Gastroesophageal sphincter (tissue), 4 donors: Measurements from ENCODE around the gene CEACAM5. TPM values are rescaled to one million over a fixed set of nuclear protein-coding genes. Genes with fewer than 3 reads are reported as not detected.
A peak's percentile ranks its signal among the peaks of the same experiment; 100 is the strongest.
"Not testable (repeated sequence)": the region's sequence is repeated elsewhere in the genome, so short reads cannot be mapped to it uniquely, and the experiment has no call there.

ENCODE experiments used
- ATAC-seq: fragments of 150-250 bp; one replicate; pipeline ENCODE4 v1.9.1; 2016; ENCODE audit warnings: mild to moderate bottlenecking, moderate library complexity
- H3K27ac ChIP-seq, 4 donors: fragments of 200-600 bp; sonication (generic) in 3 of 4; 1 replicate in 3 of 4; 2 replicates in 1 of 4; pipeline ENCODE4 v1.5.1; 2016 to 2019
- H3K27me3 ChIP-seq: fragments of 200-600 bp; sonication (generic); one replicate; pipeline ENCODE4 v1.5.1; 2019
- H3K36me3 ChIP-seq, 2 donors: fragments of 200-600 bp; sonication (generic); one replicate each; pipeline ENCODE4 v1.5.1; 2019; ENCODE audit warnings: control low read depth in 1 of 2
- H3K4me1 ChIP-seq, 3 donors: fragments of 200-600 bp; sonication (generic); 1 replicate in 2 of 3; 2 replicates in 1 of 3; pipeline ENCODE4 v1.5.1; 2016 to 2019; ENCODE audit warnings: control low read depth in 2 of 3
- H3K4me3 ChIP-seq, 2 donors: fragments of 200-600 bp; sonication (generic); one replicate each; pipeline ENCODE4 v1.5.1; 2019; ENCODE audit warnings: mild to moderate bottlenecking in 1 of 2, moderate library complexity in 1 of 2
- H3K9me3 ChIP-seq, 3 donors: fragments of 200-600 bp; sonication (generic); one replicate each; pipeline ENCODE4 v1.5.1; 2017 to 2019; ENCODE audit warnings: control low read depth in 2 of 3
- EP300 ChIP-seq: sonication (generic); formaldehyde crosslinking; IDR thresholded peaks from one replicate; pipeline ENCODE4 v1.6.1; 2017; ENCODE audit warnings: antibody characterized with exemption, mild to moderate bottlenecking
- POLR2A ChIP-seq, 2 donors: fragments of 450-650 bp; IDR thresholded peaks; one replicate each; pipeline ENCODE4 v1.6.1; 2017; ENCODE audit warnings: antibody characterized with exemption in 2 of 2, mild to moderate bottlenecking in 2 of 2, moderate library complexity in 1 of 2
- POLR2AphosphoS5 ChIP-seq: sonication (generic); formaldehyde crosslinking; IDR thresholded peaks from one replicate; pipeline ENCODE4 v1.6.1; 2017; ENCODE audit warnings: antibody characterized with exemption
- WGBS, 2 donors: methylation state at CpG; one replicate each; pipeline ENCODE4 v1.1.5; 2018; ENCODE audit warnings: low coverage in 1 of 2; 5-methylcytosine and 5-hydroxymethylcytosine counted together
- total RNA-seq, 4 donors: library from RNA; depleted of rRNA; stranded (reverse); fragments of >200 nt; gene quantifications; one replicate each; pipeline ENCODE4 v1.1.0, GENCODE V29; 2016
- TF ChIP-seq, protein P1 (sequence below), 4 experiments: fragments of 200-600 bp in 2 of 4; fragments of 450-650 bp in 2 of 4; sonication (generic) in 1 of 4; IDR thresholded peaks; one replicate each; pipeline ENCODE4 v1.5.1; 2017 to 2019; ENCODE audit warnings: antibody characterized with exemption in 4 of 4, mild to moderate bottlenecking in 2 of 4, moderate library complexity in 2 of 4

Gene CEACAM5
- total RNA-seq, 4 donors from 2014 or later, result 0.31 to 13.9 (median 0.31) TPM; not detected in 1

DNA sequence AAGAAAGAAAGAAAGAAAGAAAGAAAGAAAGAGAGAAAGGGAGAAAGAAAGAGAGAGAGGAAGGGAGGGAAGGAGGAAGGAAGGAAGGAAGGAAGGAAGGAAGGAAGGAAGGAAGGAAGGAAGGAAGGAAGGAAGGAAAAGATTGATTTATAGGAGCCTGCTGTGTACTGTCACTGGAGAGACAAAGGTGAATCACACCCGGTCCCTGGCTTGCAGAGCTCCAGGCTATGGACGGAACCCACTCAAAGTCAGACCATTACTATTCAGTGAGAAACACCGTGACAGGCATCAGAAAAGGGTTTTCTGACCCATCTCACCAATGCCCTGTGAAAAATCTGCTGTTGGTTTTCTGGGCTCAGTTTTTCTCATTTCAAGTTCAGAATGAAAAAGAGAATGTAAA is 39.6 kb downstream of the CEACAM5 start:
- ATAC-seq, result no peak
- TF ChIP-seq POLR2A (IDR thresholded peaks at IDR 0.05) (no peak), POLR2AphosphoS5 (no peak), EP300 (no peak)
- TF ChIP-seq, protein P1, sequence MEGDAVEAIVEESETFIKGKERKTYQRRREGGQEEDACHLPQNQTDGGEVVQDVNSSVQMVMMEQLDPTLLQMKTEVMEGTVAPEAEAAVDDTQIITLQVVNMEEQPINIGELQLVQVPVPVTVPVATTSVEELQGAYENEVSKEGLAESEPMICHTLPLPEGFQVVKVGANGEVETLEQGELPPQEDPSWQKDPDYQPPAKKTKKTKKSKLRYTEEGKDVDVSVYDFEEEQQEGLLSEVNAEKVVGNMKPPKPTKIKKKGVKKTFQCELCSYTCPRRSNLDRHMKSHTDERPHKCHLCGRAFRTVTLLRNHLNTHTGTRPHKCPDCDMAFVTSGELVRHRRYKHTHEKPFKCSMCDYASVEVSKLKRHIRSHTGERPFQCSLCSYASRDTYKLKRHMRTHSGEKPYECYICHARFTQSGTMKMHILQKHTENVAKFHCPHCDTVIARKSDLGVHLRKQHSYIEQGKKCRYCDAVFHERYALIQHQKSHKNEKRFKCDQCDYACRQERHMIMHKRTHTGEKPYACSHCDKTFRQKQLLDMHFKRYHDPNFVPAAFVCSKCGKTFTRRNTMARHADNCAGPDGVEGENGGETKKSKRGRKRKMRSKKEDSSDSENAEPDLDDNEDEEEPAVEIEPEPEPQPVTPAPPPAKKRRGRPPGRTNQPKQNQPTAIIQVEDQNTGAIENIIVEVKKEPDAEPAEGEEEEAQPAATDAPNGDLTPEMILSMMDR (IDR thresholded peaks at IDR 0.05), result no peak
- WGBS, 2 donors, result 47 to 65% methylated on average over 3 of the region's 3 CpGs
- Histone ChIP-seq H3K4me3 (no peak overlapping the region), H3K27me3 (peaks cover 65% of the 10 kb centered on the region), H3K9me3 (no peaks in the 10 kb centered on the region), H3K4me1 (no peaks in the 10 kb centered on the region), H3K27ac (no peak overlapping the region), H3K36me3 (no peaks in the 10 kb centered on the region)

DNA sequence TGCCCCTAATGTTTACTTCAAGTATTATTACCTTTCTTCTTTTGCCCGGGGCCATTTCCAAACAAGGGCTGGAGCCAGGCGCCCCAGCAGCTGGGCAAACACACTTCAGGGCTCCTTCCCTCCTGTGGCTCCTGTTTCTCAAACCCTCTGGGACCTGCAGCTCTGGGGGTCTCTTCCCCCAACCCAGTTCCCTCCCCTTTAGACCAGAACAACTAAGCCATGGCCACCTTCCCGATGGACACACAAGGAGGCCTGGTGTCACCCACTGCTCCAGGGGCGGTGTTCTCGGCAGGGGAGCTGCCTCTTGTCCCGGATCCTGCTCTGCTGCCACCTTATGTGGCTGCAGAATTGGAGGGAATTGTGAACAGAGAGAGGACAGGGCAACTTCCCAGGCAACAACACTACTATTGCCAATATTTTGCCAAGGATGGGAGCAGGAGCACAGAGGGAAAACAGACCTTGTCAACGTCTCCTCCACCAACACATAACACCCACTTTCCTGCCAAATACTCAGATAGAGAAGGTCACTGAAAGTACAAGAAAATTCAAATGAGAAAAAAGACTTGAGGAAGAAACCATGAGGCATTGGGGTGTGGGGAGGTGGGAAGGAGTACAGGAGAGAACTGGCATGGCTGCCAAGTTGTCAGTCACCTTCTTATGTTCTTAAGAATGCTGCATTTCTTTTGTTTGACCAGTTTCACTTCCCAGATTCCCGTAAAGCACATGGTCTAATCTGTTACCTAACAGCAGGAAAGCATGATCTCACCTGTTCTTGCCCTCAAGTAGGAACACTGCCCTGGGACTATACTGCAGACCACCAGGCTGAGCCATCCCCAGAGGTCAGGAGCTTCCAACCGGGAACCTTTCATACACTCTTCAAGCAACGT is 42.1 kb downstream of the CEACAM5 start:
- not testable (repeated sequence) for H3K36me3 ChIP-seq, ATAC-seq, H3K4me1 ChIP-seq, H3K9me3 ChIP-seq, H3K4me3 ChIP-seq, H3K27ac ChIP-seq
- 41 to 48% methylated on average over 4 of the region's 10 CpGs for WGBS, 2 donors
- peaks cover 64% of the 10 kb centered on the region for H3K27me3 ChIP-seq

DNA sequence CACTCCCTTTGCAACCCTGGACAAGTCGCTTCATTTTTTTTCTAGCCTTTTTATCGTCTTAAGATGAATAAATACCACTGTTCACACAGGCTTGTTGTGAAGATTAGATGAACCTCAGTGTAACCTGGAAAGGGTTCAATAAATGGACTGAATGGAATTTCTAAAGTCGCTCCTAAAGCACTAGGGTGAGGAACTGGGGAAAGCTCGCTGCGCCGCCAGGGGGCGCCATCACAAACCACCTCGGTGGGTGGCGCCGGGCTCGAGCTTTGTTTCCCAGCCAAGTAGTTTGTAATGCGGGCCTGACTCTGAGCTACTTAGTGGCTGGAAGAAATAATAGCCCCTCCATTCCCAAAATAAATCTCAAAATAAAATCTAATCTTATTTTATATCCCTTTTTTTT is 44.7 kb downstream of the CEACAM5 start:
- Histone ChIP-seq H3K27ac (no peak overlapping the region), H3K4me3 (no peak overlapping the region), H3K36me3 (no peaks in the 10 kb centered on the region), H3K4me1 (no peaks in the 10 kb centered on the region), H3K9me3 (no peaks in the 10 kb centered on the region), H3K27me3 (peaks cover 44% of the 10 kb centered on the region)
- TF ChIP-seq, protein P1 (IDR thresholded peaks at IDR 0.05), result peak in 2 of 4 experiments; percentile 25 to 63
- TF ChIP-seq EP300, result no peak
- no peak for ATAC-seq
- WGBS, 2 donors, result 4% methylated on average over 10 to 12 of the region's 12 CpGs

DNA sequence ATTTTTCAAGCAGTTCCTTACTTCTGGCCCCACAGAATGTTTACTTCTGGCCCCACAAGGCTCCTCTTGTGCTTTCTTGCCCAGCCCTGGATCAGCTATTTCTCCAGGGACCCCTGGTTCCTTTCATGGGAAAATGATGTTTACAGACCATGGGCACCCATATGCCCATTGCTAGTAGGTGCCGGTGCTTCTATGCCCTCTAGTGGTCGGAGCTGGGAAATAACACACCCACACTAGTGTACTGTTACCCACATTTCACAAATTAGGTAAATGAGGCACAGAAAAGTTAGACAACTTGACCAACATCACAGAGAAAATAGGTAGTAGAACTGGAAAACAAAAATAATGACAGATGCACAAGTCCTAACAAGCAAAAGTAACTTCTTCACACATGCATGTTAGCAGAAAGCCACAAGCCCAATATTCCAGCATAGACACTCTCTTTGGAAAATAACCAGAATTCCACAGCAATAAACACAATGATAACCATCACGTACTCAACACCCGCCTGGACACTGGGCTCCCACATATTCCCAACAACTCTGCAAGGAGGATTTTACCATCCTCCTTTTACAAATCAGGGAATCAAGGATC is 45.6 kb downstream of the CEACAM5 start:
- H3K27ac ChIP-seq, result no peak overlapping the region
- H3K4me3 ChIP-seq, result no peak overlapping the region
- 4 to 12% methylated on average over 4 of the region's 4 CpGs for WGBS, 2 donors
- H3K36me3 ChIP-seq, result no peaks in the 10 kb centered on the region
- no peak for ATAC-seq
- H3K27me3 ChIP-seq, result peaks cover 35% of the 10 kb centered on the region
- H3K4me1 ChIP-seq, result no peaks in the 10 kb centered on the region
- no peaks in the 10 kb centered on the region for H3K9me3 ChIP-seq
- TF ChIP-seq EP300, result no peak
- TF ChIP-seq, protein P1 (IDR thresholded peaks at IDR 0.05), result peak; percentile 31 to 66 (median 40)

DNA sequence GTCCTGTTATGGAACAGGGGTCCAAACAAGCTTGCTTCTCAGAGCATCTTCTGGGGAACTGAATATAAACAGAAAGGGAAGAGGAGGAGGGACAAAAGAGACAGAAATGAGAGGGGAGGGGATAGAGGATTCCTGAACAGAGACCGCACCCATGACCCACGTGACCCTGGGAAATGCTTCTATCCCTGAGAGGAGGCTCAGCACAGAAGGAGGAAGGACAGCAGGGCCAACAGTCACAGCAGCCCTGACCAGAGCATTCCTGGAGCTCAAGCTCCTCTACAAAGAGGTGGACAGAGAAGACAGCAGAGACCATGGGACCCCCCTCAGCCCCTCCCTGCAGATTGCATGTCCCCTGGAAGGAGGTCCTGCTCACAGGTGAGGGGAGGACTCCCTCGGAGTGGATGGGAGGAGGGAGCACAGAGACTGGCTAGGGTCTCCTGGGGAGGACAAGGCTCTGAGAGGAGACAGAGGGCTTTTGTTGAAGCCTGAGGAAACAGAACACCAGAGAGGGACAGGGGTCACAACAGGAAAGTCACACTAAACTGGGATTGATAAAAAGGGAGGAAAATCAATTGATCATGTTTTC is 47.0 kb downstream of the CEACAM5 start, which contains the start of gene CEACAM6:
Gene CEACAM6, plus strand, starts transcription at position 203 of the 586 bp plus-strand sequence. Its CDS starts 109 bp downstream, at position 312.
- Histone ChIP-seq H3K27ac (no peak within 1 kb of the TSS), H3K9me3 (no peaks in the 10 kb centered on the region), H3K36me3 (no peaks in the 10 kb centered on the region), H3K4me3 (no peak within 1 kb of the TSS), H3K4me1 (no peaks in the 10 kb centered on the region), H3K27me3 (peaks cover 40% of the 10 kb centered on the region)
- no peak for TF ChIP-seq POLR2AphosphoS5
- TF ChIP-seq, protein P1 (IDR thresholded peaks at IDR 0.05), result no peak
- no peak for TF ChIP-seq EP300
- no peak for TF ChIP-seq POLR2A (IDR thresholded peaks at IDR 0.05)
- 31% methylated on average over 3 of the region's 3 CpGs; no CpG with 5 or more reads in 1 of the 2 donors for WGBS, 2 donors
- ATAC-seq, result no peak
